Endodermal cell (in vitro differentiated cells): ENCODE results near the gene LYPD3. TPM values are rescaled to one million over a fixed set of nuclear protein-coding genes. Genes with fewer than 3 reads are reported as not detected.

ENCODE experiments used
- DNase-seq: peaks from one replicate; pipeline ENCODE4 v3.0.0-alpha.2; 2017
- H3K27ac ChIP-seq: 2 replicates; pipeline ENCODE4 v1.5.1; 2013; ENCODE audit warnings: mild to moderate bottlenecking, low read depth, low read length, moderate library complexity
- H3K27me3 ChIP-seq: 2 replicates; pipeline ENCODE4 v1.6.1; 2013; ENCODE audit warnings: mild to moderate bottlenecking, low read length, moderate library complexity; ENCODE audit not compliant: insufficient read depth, control insufficient read depth, poor library complexity, severe bottlenecking
- H3K36me3 ChIP-seq: 2 replicates; pipeline ENCODE4 v1.7.0; 2013; ENCODE audit warnings: mild to moderate bottlenecking, low read length, moderate library complexity; ENCODE audit not compliant: control insufficient read depth, insufficient read depth
- H3K4me1 ChIP-seq: one replicate; pipeline ENCODE4 v1.7.0; 2013; ENCODE audit warnings: low read length; ENCODE audit not compliant: control insufficient read depth, insufficient read depth
- H3K4me3 ChIP-seq: 2 replicates; pipeline ENCODE4 v1.5.1; 2013; ENCODE audit warnings: mild to moderate bottlenecking, low read length, moderate library complexity
- H3K9ac ChIP-seq: 2 replicates; pipeline ENCODE4 v1.6.1; 2013; ENCODE audit warnings: mild to moderate bottlenecking, low read length, moderate library complexity; ENCODE audit not compliant: poor library complexity, severe bottlenecking; ENCODE audit errors: extremely low read depth
- H3K9me3 ChIP-seq: 2 replicates; pipeline ENCODE4 v1.6.1; 2013; ENCODE audit warnings: mild to moderate bottlenecking, low read length, moderate library complexity; ENCODE audit not compliant: control insufficient read depth
- H3K27ac Mint-ChIP-seq: 2 replicates; pipeline ENCODE4 v1.8.0; 2020; ENCODE audit warnings: mixed read lengths
- H3K27me3 Mint-ChIP-seq: 2 replicates; pipeline ENCODE4 v1.8.0; 2021; ENCODE audit warnings: mild to moderate bottlenecking, mixed read lengths; ENCODE audit not compliant: insufficient read depth
- H3K36me3 Mint-ChIP-seq: 2 replicates; pipeline ENCODE4 v1.8.0; 2020; ENCODE audit warnings: low read depth, mixed read lengths
- H3K4me1 Mint-ChIP-seq: 2 replicates; pipeline ENCODE4 v1.8.0; 2020; ENCODE audit warnings: mixed read lengths
- H3K4me3 Mint-ChIP-seq: 2 replicates; pipeline ENCODE4 v1.8.0; 2020; ENCODE audit warnings: mild to moderate bottlenecking, moderate library complexity, mixed read lengths
- H3K9me3 Mint-ChIP-seq: 2 replicates; pipeline ENCODE4 v1.8.0; 2020; ENCODE audit warnings: mild to moderate bottlenecking, mixed read lengths
- CTCF ChIP-seq: fragments of 200-600 bp; sonication (generic); conservative IDR thresholded peaks from 2 replicates; pipeline ENCODE4 v1.5.0; 2021; ENCODE audit warnings: antibody characterized with exemption, mild to moderate bottlenecking
- WGBS, 2 experiments: methylation state at CpG; one replicate each; pipeline versions ENCODE4 v1.1.5 to v1.1.7; 2013; ENCODE audit warnings: missing lambda C conversion rate in 2 of 2, mixed read lengths in 1 of 2; ENCODE audit not compliant: insufficient coverage in 1 of 2, insufficient read length in 1 of 2; 5-methylcytosine and 5-hydroxymethylcytosine counted together
- total RNA-seq, 2 donors: library from RNA; stranded (reverse); fragmentation: NEBNext Ultra II Directional in 1 of 2; extraction: Animal tissue kit (Norgen Biotek cat#: 25700) in 1 of 2; gene quantifications; 2 replicates in 1 of 2; 3 replicates in 1 of 2; pipeline ENCODE4 v1.2.1, GENCODE V29; 2021

LYPD3 gene
- total RNA-seq, 2 donors from 2014 or later, result 0.33 to 0.51 TPM

GRCh38 chr19:43474986-43475705 lies 9.7 kb upstream of the LYPD3 start:
- WGBS, 2 experiments, result 9% methylated on average over 37 to 46 of the region's 46 CpGs
- Histone ChIP-seq H3K36me3 (no peaks in the 10 kb centered on the region), H3K9me3 (no peaks in the 10 kb centered on the region), H3K4me1 (no peaks in the 10 kb centered on the region), H3K9ac (peak overlapping the region; percentile 60), H3K27ac (peak overlapping the region; percentile 36), H3K27me3 (no peaks in the 10 kb centered on the region), H3K4me3 (peak overlapping the region; percentile 81)
- Mint-ChIP-seq H3K4me3 (peak overlapping the region; percentile 56), H3K27me3 (peaks cover 17% of the 10 kb centered on the region), H3K27ac (peak overlapping the region; percentile 83), H3K36me3 (no peaks in the 10 kb centered on the region), H3K4me1 (no peaks in the 10 kb centered on the region), H3K9me3 (no peaks in the 10 kb centered on the region)
- TF ChIP-seq CTCF, result no peak
- peak; percentile 98 for DNase-seq

DNA sequence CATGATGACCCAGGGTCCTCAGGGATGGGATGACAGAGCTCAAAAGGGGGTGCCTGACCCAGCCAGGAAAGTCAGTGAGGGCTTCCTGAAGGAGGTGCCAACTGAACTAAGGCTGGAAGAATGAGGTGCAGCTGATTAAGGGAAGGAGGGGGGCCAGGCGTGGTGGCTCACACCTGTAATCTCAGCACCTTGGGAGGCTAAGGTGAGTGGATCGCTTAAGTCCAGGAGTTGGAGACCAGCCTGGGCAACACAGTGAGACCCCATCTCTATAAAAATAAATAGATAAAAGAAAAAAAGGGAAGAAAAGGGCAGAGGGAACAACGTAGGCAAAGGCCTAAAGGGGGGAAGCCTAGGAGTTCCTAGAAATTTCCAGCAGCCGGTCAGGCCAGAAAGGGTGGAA lies 9.1 kb upstream of the LYPD3 start:
- peaks cover 17% of the 10 kb centered on the region for H3K27me3 Mint-ChIP-seq
- Histone ChIP-seq H3K4me3 (peak overlapping the region; percentile 81), H3K9me3 (no peaks in the 10 kb centered on the region), H3K9ac (no peak overlapping the region), H3K4me1 (no peaks in the 10 kb centered on the region), H3K27me3 (no peaks in the 10 kb centered on the region), H3K36me3 (no peaks in the 10 kb centered on the region), H3K27ac (no peak overlapping the region)
- no peaks in the 10 kb centered on the region for H3K36me3 Mint-ChIP-seq
- peak overlapping the region; percentile 56 for H3K4me3 Mint-ChIP-seq
- H3K9me3 Mint-ChIP-seq, result no peaks in the 10 kb centered on the region
- H3K4me1 Mint-ChIP-seq, result no peaks in the 10 kb centered on the region
- no peak overlapping the region for H3K27ac Mint-ChIP-seq
- DNase-seq, result no peak
- TF ChIP-seq CTCF, result no peak
- WGBS, 2 experiments, result 84 to 92% methylated on average over 2 to 4 of the region's 4 CpGs

GRCh38 chr19:43471091-43471490 lies 5.7 kb upstream of the LYPD3 start:
- Mint-ChIP-seq H3K4me3 (no peak overlapping the region), H3K36me3 (no peaks in the 10 kb centered on the region), H3K4me1 (no peaks in the 10 kb centered on the region), H3K27ac (no peak overlapping the region), H3K27me3 (peaks cover 30% of the 10 kb centered on the region), H3K9me3 (no peaks in the 10 kb centered on the region)
- 80 to 87% methylated on average over 1 to 5 of the region's 5 CpGs for WGBS, 2 experiments
- no peak for TF ChIP-seq CTCF
- no peak for DNase-seq
- Histone ChIP-seq H3K27ac (no peak overlapping the region), H3K27me3 (peaks cover 3% of the 10 kb centered on the region), H3K9ac (no peak overlapping the region), H3K4me1 (no peaks in the 10 kb centered on the region), H3K4me3 (no peak overlapping the region), H3K9me3 (no peaks in the 10 kb centered on the region), H3K36me3 (no peaks in the 10 kb centered on the region)
